Stimulated activated CD4-positive, alpha-beta T cell treated with anti-CD3 and anti-CD28 coated beads, Interleukin-15, amount 100 ng/mL, for 24 hours (primary cell): ENCODE data around the gene SAG.

Experiments
- DNase-seq: peaks from one replicate; pipeline ENCODE4 v3.0.0-alpha.2; 2020

The SAG gene

DNA sequence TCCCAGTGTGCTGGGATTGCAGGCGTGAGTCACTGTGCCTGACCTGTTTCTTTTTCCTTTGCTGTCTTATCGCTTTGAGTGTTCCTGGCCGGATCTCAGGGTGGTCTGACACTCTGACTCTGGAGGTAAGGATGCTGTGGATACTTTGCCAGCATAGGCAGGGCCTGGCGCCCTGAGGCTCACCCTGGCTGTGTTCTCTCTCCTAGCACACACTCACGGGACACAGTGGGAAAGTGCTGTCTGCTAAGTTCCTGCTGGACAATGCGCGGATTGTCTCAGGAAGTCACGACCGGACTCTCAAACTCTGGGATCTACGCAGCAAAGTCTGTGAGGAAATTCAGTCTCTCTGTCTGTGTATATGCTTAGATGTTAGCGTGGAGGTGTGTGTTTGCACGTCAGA, 18.0 kb upstream of the SAG start:
- no peak for DNase-seq

DNA sequence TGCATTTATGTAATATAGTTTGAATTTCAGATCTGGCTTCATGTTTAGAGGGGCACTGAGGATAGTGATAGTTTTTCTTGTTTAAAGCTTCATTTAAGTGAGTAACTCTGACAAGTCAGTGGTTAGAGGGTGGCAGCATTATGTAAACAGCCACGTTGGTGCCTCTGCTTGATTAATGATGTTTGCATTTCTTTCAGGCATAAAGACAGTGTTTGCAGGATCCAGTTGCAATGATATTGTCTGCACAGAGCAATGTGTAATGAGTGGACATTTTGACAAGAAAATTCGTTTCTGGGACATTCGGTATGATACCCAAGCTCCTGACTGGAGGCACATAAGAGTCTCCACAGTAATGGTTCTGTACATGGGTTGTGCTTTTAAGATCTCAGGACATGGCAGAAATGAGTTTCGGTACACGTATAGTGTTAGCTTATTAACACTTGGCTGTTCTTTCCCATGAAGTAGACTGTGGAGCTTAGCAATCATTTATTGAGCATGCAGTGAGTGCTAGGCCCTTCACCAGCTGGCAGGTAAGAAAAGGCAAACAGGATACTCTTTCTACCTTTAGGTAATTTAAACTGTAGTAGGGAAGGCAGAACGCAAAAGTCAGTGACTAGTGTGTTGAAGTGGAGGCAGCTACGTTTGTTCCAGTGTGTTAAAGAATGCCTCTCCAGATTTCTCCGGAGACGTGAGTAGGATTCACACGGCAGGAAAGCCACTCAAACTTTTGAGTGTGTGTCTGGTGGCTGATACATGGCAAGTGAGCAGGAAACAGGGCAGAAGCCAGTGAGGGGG, 17.4 kb upstream of the SAG start:
- no peak for DNase-seq

DNA sequence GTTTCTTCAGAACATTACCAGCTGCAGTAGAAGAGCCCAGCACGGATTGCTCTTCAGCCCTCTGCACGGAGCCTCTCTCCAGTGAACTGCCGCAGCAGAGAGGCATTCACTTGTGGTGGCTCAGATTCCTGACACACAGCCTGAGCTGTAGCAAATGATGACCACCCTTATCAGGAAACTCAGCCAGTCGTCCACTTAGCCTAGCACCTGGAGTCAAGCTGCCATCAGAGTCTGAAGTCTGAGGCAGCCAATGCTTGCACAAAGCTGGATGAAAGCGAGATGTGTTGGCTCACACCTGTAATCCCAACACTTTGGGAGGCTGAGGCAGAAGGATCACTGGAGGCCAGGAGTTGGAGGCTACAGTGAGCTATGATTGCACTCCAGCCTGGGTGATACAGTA, 11.7 kb upstream of the SAG start:
- DNase-seq, result no peak

DNA sequence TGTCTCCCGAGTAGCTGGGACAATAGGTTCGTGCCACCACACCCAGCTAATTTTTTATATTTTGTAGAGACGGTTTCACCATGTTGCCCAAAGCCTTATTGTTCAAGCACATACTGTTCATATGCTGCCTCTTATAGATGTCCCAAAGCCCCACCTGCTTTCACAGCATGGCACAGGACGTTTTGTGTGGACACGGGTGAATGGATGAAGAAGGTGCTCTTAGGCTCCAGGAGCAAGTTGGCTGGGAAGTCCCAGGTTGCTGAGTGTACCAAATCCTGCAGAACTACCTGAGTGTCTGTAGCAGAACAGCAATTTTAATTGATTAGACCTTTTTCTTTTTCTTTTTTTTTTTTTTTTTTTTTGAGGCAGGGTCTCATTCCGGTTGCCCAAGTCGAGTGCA, 10.5 kb upstream of the SAG start:
- no peak for DNase-seq

DNA sequence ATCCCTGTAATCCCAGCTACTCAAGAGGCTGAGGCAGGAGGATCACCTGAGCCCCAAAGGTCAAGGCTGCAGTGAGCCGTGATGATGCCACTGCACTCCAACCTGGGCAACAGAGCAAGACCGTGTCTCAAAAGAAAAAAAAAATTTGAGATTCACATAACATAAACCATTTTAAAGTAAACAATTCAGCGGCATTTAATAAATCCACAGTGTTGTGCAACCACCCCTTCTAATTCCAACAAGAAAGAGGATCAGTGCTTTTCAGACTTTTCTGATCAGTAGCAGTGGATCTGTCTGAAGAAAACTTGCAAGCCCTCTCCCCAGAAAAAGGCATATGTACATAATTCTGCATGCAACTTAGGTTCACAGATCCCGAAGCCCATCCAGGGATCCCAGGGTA, 7.2 kb upstream of the SAG start:
- DNase-seq, result no peak

DNA sequence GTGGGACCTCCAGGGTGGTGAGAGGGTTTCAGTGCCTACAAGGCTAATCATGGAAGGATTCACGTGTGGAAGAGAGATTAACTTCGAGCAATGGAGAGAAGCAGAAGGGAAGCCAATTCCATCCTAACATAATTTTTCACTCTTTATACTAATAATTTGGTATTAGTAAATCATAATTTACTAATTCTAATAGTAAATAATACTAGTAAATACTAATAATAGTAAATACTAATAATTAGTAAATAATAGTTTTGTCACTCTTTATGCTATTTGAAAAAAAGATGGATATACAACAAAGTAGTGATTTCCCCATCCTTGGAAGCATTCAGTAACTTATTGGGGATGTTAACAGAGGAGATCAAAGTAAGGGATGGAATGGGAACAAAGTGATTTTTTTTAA, 6.4 kb upstream of the SAG start:
- no peak for DNase-seq

DNA sequence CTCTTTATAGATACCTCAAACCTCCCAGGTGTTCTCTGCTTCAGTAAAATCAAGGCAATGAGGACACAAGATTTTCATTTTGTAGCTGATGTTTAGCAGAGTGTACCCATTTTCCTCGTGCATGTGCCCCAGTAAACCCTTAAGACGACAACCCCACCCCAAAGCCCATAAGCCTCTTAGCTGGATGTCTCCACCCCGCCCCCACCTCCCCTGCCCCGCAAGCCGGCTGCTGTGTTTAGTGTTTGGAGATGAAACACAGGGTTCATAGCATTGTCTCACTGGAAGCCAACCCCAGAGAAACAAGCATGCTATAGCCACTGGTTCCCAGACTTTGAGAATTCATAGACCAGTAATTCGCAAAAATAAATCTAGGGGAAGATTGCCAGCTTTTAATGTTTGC, 5.8 kb upstream of the SAG start:
- no peak for DNase-seq

DNA sequence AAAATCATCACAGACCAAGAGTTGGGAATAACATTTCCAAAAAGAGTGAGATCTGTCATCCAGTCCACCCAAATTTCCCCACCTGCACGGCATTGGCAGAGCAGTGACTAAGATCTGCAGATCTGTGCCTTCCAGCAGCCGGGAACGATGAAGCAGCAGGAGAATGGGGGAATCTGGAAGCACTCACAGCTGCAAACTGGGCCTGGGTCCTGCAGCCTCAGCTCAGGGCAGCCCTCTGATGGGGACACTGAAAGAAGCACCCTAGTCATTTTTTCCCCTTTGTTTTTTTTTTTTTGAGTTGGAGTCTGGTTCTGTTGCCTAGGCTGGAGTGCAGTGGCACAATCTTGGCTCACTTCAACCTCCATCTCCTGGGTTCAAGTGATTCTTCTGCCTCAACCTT, 4.4 kb upstream of the SAG start:
- DNase-seq, result no peak

DNA sequence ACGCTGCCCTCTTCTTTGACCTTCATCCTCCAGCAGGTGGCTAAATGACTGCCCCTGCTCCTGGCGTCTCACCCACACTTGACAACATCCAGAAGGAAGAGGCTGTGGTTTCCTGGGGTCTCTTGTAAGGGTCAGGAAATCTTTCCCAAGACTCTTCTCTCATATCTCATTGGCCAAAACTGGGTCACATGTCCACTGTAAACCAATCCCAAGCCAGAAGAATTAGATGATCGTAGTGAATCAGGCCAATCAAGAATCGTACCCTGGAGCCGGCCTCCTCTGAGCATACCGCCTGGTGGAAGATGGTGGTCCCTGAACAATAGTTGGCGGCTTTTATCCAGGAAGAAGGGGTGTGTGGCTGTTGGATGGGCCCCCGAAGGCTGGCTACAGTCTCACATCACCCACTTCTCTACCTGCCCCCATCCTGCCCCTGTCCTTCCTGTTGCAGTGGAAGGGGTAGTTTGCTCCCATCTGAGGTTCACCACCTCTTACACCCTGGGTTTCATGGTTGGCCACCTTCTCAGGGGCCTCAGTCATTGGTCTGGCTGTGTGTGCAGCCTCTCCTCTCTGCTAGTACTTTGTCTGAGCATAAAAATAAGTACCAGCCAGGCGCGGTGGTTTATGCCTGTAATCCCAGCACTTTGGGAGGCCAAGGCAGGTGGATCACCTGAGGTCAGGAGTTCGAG, 3.8 kb downstream of the SAG start:
- no peak for DNase-seq

DNA sequence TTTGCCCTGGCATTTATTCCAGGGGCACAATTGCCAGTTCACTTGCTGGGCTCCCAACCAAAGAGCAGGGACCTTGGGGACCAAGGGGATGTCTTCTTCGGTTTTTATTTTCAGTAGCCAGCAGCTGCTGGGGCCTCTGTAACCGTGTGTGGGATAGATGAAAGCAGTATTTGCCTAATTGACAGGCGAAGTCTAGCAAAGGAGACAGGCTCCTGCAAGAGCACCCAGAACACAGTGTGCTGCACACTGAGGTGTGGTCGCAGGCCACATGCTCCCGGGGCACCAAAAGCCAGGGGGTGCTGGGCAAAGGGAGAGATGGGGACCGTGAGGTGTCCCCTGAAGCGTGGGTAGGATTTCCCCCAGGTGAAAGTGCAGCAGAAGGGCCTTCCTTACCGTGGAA, 5.3 kb downstream of the SAG start:
- DNase-seq, result no peak

DNA sequence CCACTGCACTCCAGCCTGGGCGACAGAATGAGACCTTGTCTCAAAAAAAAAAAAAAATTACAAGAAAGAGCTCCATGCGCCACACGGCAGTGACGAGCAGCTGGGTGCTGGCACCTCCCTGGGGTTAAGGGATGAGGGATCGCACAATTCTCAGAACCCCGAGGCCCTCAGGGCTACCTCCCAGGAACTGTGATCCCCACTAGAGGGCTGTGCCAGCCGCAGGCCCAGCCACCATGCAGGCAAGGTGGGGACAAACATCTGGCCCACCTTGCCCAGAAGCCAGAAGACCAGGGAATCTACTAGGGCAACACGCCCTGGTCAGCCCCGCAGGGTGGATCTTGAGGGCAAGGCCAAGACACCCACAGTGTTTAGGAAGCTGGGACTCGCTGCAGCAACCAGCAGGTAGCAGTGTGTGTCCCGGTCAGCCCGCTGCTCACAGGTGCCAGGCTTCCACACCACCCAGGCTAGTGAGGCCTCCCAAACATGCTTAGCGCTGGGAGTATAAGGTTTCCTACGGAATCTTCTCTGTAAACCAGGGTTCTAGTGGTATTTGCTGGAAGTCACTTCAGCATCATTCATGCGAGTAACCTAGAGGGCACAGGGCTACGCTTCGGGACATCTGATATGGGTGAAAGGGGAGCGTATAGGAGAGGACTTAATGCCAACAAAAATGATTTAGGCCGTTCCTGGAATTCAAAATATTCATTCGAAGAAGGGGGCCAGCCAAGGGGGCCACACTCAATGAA, 6.7 kb downstream of the SAG start:
- DNase-seq, result no peak

DNA sequence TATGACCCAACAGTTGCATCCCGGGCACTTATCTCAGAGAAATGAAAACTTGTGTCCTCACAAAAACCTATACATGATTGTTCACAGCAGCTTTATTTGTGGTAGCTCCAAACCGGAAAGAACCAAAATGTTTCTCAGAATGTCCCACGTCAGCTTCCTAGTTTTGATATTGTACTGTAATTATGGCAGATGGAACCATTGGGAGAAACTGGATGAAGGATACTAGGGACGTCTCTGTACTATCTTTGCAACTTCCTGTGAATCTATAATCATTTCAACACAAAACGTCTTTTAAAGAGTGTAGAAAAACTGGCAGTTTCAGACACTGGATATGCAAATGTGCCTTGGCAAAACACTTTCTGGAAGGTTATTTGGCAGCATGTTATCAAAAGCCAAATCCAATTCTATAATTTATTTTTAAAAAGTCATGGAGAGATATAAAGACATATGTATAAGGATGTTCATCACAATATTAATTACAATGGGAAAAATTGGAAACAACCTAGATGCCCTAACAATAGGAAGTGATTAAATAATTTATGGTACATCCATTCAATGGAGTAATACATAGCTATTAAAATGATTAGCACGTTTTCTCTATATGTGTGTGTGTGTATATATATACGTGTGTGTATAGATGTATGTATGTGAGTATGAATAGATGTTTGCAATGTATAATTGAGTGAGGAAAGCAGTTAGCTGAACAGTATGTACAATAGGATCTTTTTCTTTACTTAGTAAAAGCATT, 9.8 kb downstream of the SAG start:
- DNase-seq, result no peak

DNA sequence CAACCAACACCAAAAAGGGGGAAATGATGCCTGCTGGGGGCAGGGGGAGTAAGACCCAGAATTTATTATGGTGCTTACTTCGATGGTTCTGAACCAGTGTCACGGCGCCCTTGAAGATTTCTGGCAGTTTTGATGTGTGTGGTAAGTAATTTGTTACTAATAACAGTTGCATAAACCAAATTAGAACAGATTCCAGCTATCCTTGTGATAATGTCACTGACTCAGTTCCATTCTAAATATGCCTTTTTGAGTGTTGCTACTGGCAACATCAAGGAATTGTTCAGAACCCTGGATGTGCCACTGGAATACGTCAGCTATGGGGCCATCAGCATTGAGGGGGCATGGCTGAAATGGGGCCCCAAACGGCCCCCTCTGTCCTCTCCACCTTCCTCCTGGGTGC, 11.6 kb downstream of the SAG start:
- DNase-seq, result no peak

DNA sequence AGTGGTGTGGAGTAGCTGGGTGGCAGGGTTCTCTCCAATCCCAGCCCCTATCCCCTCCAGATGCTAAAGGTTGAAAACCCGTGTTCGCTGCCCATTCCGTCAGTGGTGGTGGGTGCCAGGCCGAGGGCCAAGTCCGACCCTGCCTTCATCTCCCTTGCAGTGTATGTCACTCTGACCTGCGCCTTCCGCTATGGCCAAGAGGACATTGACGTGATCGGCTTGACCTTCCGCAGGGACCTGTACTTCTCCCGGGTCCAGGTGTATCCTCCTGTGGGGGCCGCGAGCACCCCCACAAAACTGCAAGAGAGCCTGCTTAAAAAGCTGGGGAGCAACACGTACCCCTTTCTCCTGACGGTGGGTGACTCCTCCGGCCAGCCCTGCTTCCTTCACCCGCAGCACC, 12.9 kb downstream of the SAG start:
- no peak for DNase-seq

DNA sequence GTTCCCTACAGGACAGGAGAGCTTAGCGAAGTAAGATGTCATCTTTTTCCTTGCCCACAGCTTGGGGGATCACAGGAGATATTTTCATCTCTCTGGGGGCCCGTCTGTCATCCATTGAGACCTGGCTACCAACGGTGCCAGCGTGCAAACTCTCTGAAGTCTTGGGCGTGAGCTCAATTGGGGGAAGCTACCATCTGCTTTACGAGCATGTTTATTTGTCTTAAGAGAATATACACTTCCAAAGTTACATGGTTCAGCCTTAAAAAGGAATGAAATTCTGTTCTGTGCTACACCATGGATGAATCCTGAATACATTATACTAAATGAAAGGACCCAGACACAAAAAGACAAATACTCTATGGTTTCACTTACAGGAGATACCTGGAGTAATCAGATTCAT, 13.6 kb downstream of the SAG start:
- DNase-seq, result no peak

DNA sequence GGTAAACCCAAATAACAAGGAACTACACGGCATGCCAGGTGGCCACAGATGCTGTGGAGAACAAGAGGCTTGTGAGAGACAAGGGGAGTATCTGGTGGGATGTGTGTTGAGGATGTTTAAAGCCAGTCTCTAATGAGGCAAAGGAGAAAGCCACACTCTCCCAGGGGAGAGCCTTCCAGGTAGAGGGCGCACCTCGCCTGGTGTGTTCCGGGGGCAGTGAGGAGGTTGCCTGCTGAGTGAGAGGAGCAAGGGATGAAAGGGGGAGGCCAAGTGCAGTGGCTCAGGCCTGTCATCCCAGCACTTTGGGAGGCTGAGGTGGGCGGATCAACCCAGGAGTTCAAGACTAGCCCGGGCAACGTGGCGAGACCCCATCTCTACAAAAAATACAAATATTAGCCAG, 16.2 kb downstream of the SAG start:
- DNase-seq, result no peak

DNA sequence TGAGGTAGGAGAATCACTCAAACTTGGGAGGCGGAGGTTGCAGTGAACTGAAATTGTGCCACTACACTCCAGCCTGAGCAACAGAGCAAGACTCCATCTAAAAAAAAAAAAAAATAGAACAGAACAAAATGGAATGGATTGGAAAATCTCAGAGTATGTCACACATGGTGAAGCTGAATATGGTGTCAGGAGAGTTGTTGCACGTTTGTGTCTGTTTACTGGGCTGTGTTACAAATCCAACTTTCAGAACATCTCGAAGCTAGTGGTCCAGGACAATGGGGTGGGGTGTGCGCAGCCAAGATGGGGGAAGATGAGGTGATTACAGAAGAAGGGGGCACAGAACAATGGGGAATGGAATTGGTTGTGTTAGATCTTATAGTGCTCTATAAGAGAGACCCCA, 17.6 kb downstream of the SAG start:
- no peak for DNase-seq

DNA sequence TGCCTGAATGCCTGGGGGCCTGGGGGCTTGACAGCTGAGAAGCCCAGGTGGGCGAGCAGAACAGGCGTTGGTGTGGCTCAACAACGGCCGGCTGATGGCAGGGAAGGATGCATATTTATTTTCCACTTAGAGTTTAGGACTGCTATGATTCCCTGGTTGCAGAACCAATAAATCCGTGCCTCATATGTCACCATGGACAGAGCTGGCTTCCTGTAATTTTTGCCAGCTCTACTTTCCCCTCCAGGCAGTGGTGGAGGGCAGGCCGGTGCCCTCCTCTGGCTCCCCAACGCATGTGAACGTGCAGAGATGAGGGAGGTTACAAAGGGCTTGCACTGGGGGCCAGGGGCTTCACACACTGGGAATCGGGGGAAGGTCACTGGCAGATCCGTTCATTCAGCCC, 18.2 kb downstream of the SAG start:
- no peak for DNase-seq

DNA sequence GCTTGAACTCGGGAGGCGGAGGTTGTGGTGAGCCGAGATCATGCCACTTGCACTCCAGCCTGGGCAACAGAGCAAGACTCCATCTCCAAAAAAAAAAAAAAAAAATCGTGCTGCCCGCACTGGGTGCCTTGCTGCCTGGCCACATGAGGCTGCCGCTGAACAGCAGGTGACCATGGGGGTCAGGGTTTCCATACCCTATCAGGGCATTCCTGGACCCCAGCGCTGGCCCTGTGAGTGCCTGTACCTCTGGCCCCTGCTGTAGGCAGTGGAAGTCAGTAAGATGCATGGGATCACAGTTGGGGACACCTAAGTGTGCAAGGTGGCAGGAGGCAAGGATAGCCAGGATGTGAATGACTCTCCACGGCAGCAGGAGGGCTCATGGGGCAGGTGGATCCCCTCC, 18.9 kb downstream of the SAG start:
- no peak for DNase-seq

DNA sequence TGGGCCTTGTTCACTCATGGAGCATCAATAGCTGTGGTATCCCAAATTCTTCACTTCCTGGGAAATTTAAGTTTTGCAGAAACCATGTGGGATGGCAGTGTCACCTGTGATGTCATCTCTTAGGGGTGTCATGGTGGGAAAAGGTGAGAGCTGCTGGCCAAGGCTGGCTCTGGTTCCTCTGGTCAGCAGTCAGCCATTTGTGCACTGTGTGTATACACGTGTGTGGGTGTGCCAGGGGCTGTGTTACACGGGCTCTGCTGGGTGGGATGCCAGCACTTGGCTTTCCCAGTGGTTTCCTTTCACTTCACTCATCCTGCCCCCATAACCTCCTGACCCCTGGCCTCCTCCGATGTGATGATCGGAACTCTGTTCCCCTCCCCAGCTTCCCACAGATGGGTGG, 21.3 kb downstream of the SAG start:
- no peak for DNase-seq

DNA sequence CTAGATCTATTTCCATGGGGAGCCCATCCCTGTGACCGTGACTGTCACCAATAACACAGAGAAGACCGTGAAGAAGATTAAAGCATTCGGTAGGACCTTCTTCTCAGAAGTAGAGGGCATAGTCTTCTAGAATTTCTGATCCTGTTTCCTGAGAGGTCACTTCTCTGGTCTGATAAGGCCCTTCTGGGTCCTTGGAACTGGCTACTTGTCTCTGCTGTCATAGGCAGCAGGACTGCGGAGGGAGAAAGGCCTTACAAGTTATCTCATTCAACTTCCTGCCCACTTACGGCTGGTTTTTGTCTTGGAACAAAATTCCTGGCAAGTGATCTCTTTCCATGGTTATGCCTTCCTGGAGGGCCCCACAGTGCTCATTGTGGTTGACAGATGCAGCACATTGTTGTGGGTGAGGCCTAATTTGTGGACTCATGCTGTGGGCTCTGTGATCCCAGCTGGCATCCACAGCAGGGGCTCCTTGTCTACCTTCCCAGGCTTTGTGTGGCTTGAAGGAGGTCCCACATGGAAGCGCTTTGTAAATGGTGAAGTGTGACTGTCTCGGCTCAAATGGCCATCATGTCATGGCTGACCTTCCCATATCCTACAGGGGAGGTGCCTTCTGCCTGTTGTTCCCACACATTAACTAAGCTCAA, 22.0 kb downstream of the SAG start:
- no peak for DNase-seq

DNA sequence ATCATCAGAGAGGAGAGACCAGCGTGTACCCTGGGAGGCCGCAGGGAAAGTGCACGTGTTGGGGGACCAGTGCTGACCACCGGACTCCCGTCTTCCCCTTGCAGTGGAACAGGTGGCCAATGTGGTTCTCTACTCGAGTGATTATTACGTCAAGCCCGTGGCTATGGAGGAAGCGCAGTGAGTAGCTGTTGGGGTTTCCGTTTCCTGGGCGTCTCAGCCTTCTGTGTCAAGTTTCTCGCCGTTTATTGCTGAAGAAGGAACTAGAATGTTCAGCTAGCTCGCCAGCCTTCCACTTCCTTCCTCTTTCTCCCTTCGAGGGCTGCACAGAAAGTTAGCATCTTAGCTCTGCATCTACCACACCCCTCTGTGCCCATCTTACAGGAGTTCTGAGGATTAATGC, 23.9 kb downstream of the SAG start:
- peak; percentile 62 for DNase-seq

DNA sequence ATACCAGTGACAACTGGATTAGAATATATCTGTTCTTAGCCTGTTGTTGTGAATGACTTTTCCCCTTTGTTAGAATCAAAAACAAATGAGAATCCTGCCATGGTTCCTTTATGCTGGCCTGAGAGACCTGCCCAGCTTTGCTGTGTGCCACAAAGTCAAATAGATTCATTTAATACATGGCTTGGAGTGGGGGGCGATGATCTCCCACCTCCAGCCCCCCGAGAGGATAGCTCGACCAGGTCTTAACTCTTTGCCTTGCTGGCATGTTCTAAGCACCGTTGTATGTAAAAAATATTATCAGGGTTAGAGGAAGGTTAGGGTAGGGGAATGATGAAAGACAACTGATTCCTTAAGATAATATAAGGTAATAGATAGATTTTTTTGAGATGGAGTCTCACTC, 24.5 kb downstream of the SAG start:
- no peak for DNase-seq
